Measurements from ENCODE around the gene MARCHF4. TPM values are rescaled to one million over a fixed set of nuclear protein-coding genes. Genes with fewer than 3 reads are reported as not detected.

MARCHF4 gene
- total and polyA plus RNA-seq, 2 of the 4 experiments (the other 2 are of a cell fraction), result 2.3 to 12.0 TPM

DNA sequence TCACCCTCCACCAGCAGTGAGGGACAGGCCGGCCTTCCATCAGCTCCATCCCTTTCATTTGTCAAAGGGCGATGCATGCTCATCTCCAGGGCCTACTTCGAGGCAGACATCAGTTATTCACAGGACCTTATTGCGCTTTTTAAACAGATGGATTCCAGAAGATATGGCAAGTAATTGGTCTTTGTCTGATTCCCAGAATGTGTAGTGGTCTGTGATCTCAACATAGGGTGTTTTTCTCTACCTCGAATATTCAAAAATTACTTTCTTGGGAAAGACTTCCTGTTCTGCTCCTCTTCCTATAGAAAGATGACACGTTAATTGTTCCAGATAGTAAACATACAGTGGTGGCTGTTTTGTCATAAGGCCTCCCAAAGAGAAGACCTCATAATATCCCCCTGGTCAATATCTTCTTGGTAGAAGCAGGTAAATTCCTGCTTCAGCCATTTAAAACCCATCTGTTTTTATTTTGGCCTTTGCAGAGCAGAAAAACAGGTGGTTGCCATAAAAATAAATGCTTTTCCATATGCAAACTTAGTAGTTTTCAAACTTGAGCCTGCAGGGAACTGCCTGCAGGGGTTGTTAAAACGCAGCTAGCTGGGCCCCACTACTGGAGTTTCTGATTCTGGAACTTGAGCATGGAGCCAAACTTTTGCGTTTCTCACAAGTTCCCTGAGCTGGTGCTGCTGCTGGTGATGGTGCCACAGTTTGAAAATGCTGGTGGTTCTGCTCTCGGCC, 48.3 kb upstream of the MARCHF4 start (continued):
- TF ChIP-seq, protein P1, sequence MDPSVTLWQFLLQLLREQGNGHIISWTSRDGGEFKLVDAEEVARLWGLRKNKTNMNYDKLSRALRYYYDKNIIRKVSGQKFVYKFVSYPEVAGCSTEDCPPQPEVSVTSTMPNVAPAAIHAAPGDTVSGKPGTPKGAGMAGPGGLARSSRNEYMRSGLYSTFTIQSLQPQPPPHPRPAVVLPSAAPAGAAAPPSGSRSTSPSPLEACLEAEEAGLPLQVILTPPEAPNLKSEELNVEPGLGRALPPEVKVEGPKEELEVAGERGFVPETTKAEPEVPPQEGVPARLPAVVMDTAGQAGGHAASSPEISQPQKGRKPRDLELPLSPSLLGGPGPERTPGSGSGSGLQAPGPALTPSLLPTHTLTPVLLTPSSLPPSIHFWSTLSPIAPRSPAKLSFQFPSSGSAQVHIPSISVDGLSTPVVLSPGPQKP (IDR thresholded peaks at IDR 0.05; ENCODE audit: borderline replicate concordance, low read depth, low read length), result no peak

DNA sequence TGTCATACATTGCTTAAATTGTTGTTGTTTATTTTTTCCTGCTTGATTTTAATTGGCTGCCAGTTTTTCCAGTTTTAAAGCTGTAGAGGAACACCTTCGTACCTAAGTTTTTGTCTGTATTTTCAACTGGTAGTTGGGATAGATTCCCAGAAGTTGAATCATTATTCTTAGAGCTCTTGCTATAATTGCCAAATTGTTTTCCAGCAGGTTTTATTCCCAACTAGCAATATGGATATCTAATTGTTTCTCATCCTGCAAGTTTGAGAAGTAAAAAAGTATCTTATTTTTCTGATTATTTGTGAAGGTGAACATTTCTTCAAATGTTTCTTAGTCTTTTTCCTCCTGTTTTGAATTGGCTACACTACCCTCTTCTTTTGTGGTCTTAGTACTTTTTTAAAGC, 46.7 kb upstream of the MARCHF4 start:
- Histone ChIP-seq H3K9ac (ENCODE audit: low read depth, low read length) (no peak overlapping the region), H2BK15ac (ENCODE audit: low read depth, low read length) (no peak overlapping the region), H3K4me1 (ENCODE audit: control insufficient read depth, insufficient read depth, low read length) (no peaks in the 10 kb centered on the region), H3K4ac (ENCODE audit: low read depth, low read length) (no peak overlapping the region), H2BK5ac (ENCODE audit: low read depth, low read length, poor library complexity, severe bottlenecking) (no peak overlapping the region), H2AFZ (replicated peaks; ENCODE audit: low read length, poor library complexity) (no peak overlapping the region), H3K23ac (ENCODE audit: low read depth, low read length) (no peak overlapping the region), H2BK20ac (ENCODE audit: low read depth, low read length) (no peak overlapping the region), H3K9me3 (ENCODE audit: control insufficient read depth, insufficient read depth, low read length) (no peaks in the 10 kb centered on the region), H2BK120ac (ENCODE audit: low read depth, low read length) (no peak overlapping the region), H2AK5ac (ENCODE audit: low read depth, low read length) (no peak overlapping the region), H3K36me3 (ENCODE audit: control insufficient read depth, insufficient read depth, low read length) (peaks cover 51% of the 10 kb centered on the region), H3K27me3 (ENCODE audit: control insufficient read depth, insufficient read depth, low read length) (no peaks in the 10 kb centered on the region), H4K91ac (ENCODE audit: insufficient read depth, low read depth, low read length) (no peak overlapping the region), H3K18ac (ENCODE audit: low read depth, low read length) (no peak overlapping the region), H3K9me1 (ENCODE audit: insufficient read depth, low read length) (peaks cover 17% of the 10 kb centered on the region; the same call in 1 of the 2 replicates), H3K4me2 (ENCODE audit: low read depth, low read length) (no peak overlapping the region), H4K8ac (ENCODE audit: low read depth in 2 of 2, low read length in 2 of 2) (no peak overlapping the region), H3K14ac (replicated peaks; ENCODE audit: low read depth, low read length) (no peak overlapping the region), H2AK9ac (replicated peaks; ENCODE audit: low read depth, low read length, poor library complexity) (no peak overlapping the region), H4K5ac (ENCODE audit: low read depth, low read length) (no peak overlapping the region), H3K27ac (ENCODE audit: insufficient read depth, low read length) (no peak overlapping the region), H3K79me1 (ENCODE audit: low read depth in 1 of 2, low read length in 2 of 2) (peaks cover 6 to 27% of the 10 kb centered on the region in 2 experiments; a peak in 3 of 4 replicates), H4K20me1 (ENCODE audit: insufficient read depth, low read length) (no peaks in the 10 kb centered on the region), H3K56ac (ENCODE audit: extremely low read depth, insufficient read depth, low read length) (no peak overlapping the region), H3K4me3 (ENCODE audit: insufficient read depth, low read depth, low read length) (no peak overlapping the region)
- no CpG with 5 or more reads among the region's 1 CpG for WGBS, 2 experiments (ENCODE audit: extremely low coverage in 2 of 2, insufficient read length in 1 of 2)
- in situ Hi-C loops (cut with MboI; ENCODE audit: low sequenced_read_pairs), result loop anchor here (25.0 kb wide), 1 partner anchor 207 kb away; no protein-coding TSS in a partner anchor
- dilution Hi-C loops (cut with HindIII; ENCODE audit: low sequenced_read_pairs, unreplicated experiment), result no loop called here
- BruUV-seq (replicated peaks), result no TSS peak
- ATAC-seq (ENCODE audit: low read depth) (no peak), DNase-seq (no peak)
- POLR2A ChIA-PET (ENCODE audit: unreplicated experiment), result no interaction called here
- CTCF ChIA-PET, result no interaction called here
- intact Hi-C loops (cut with micrococcal nuclease), result no loop called here
- TF ChIP-seq CHD1 (IDR thresholded peaks at IDR 0.05; ENCODE audit: low read depth, low read length) (no peak), SMC3 (IDR thresholded peaks at IDR 0.05; ENCODE audit: low read depth, low read length) (no peak), MAZ (IDR thresholded peaks at IDR 0.05; ENCODE audit: borderline replicate concordance, low read depth, low read length) (no peak), FOS (IDR thresholded peaks at IDR 0.05; ENCODE audit: low read depth, low read length) (no peak), CEBPB (IDR thresholded peaks at IDR 0.05; ENCODE audit: low read depth, low read length) (no peak), NFE2L2 (IDR thresholded peaks at IDR 0.05; ENCODE audit: low read depth, low read length) (no peak), MAFK (IDR thresholded peaks at IDR 0.05; ENCODE audit: low read depth, low read length) (no peak)
- TF ChIP-seq, protein P1 (IDR thresholded peaks at IDR 0.05; ENCODE audit: borderline replicate concordance, low read depth, low read length), result no peak
- TF ChIP-seq, protein P2, sequence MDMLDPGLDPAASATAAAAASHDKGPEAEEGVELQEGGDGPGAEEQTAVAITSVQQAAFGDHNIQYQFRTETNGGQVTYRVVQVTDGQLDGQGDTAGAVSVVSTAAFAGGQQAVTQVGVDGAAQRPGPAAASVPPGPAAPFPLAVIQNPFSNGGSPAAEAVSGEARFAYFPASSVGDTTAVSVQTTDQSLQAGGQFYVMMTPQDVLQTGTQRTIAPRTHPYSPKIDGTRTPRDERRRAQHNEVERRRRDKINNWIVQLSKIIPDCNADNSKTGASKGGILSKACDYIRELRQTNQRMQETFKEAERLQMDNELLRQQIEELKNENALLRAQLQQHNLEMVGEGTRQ (IDR thresholded peaks at IDR 0.05; ENCODE audit: low read depth, low read length), result no peak
- TF ChIP-seq, protein P3, sequence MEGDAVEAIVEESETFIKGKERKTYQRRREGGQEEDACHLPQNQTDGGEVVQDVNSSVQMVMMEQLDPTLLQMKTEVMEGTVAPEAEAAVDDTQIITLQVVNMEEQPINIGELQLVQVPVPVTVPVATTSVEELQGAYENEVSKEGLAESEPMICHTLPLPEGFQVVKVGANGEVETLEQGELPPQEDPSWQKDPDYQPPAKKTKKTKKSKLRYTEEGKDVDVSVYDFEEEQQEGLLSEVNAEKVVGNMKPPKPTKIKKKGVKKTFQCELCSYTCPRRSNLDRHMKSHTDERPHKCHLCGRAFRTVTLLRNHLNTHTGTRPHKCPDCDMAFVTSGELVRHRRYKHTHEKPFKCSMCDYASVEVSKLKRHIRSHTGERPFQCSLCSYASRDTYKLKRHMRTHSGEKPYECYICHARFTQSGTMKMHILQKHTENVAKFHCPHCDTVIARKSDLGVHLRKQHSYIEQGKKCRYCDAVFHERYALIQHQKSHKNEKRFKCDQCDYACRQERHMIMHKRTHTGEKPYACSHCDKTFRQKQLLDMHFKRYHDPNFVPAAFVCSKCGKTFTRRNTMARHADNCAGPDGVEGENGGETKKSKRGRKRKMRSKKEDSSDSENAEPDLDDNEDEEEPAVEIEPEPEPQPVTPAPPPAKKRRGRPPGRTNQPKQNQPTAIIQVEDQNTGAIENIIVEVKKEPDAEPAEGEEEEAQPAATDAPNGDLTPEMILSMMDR (conservative IDR thresholded peaks at IDR 0.05; ENCODE audit: low read depth, low read length), result no peak

All from IMR-90 (cell line).